SK-N-SH (cell line): ENCODE measurements around the gene ADGB. TPM values are rescaled to one million over a fixed set of nuclear protein-coding genes. Genes with fewer than 3 reads are reported as not detected.
A peak's percentile ranks its signal among the peaks of the same experiment; 100 is the strongest.

ENCODE experiments used
- CTCF ChIA-PET: fragments of 300-600, 350-600 bp; formaldehyde crosslinking; extraction: SDS; loops from one replicate; lab custom pipeline; 2021; lab: Yijun Ruan, JAX
- POLR2A ChIA-PET: fragments of 350-600 bp; sonication (Branson Sonifier 250); formaldehyde crosslinking; extraction: SDS; loops from one replicate; lab custom pipeline; 2020; ENCODE audit warnings: antibody characterized with exemption, inconsistent platforms; lab: Yijun Ruan, JAX
- DNase-seq: peaks from one replicate; pipeline ENCODE4 v3.0.0; 2012
- H2AFZ ChIP-seq: fragments of 200-600 bp; sonication (generic); 2 replicates; pipeline ENCODE4 v1.8.1; 2016; ENCODE audit warnings: antibody characterized with exemption, mild to moderate bottlenecking, low read depth
- H3F3A ChIP-seq: fragments of 200-600 bp; sonication (generic); replicated peaks from 2 replicates; pipeline ENCODE3; 2016; ENCODE audit warnings: antibody characterized with exemption, mild to moderate bottlenecking; ENCODE audit not compliant: insufficient read depth
- H3K27ac ChIP-seq, 2 experiments: fragments of 200-500 bp in 1 of 2; fragments of 200-600 bp in 1 of 2; sonication (Bioruptor generic) in 1 of 2; sonication (generic), shearing (Covaris generic) in 1 of 2; 2 replicates each; pipeline versions ENCODE4 v1.5.1 to v1.6.1; 2014 to 2016; ENCODE audit warnings: low read depth in 2 of 2, inconsistent platforms in 1 of 2, low read length in 1 of 2, mild to moderate bottlenecking in 1 of 2, mixed read lengths in 1 of 2
- H3K27me3 ChIP-seq: fragments of 200-600 bp; sonication (generic), shearing (Covaris generic); 2 replicates; pipeline ENCODE4 v1.6.1; 2016; ENCODE audit warnings: mixed run types; ENCODE audit not compliant: insufficient read depth
- H3K36me3 ChIP-seq, 2 experiments: fragments of 200-500 bp in 1 of 2; fragments of 200-600 bp in 1 of 2; sonication (Bioruptor generic) in 1 of 2; sonication (generic) in 1 of 2; replicated peaks in 1 of 2; 2 replicates each; pipeline versions ENCODE3 to v1.5.1; 2014 to 2016; ENCODE audit warnings: low read length in 1 of 2, mild to moderate bottlenecking in 1 of 2; ENCODE audit not compliant: insufficient read depth in 2 of 2, control insufficient read depth in 1 of 2
- H3K4me1 ChIP-seq, 2 experiments: fragments of 200-500 bp in 1 of 2; fragments of 200-600 bp in 1 of 2; sonication (Bioruptor generic) in 1 of 2; sonication (generic), shearing (Covaris generic) in 1 of 2; 2 replicates each; pipeline versions ENCODE4 v1.5.1 to v1.6.1; 2014 to 2016; ENCODE audit warnings: low read depth in 1 of 2, low read length in 1 of 2, mixed run types in 1 of 2; ENCODE audit not compliant: insufficient read depth in 2 of 2, control insufficient read depth in 1 of 2
- H3K4me2 ChIP-seq: fragments of 200-600 bp; sonication (generic), shearing (Covaris generic); 2 replicates; pipeline ENCODE4 v1.6.1; 2017; ENCODE audit warnings: mixed run types
- H3K4me3 ChIP-seq, 2 experiments: fragments of 200-500 bp in 1 of 2; fragments of 200-600 bp in 1 of 2; sonication (Bioruptor generic) in 1 of 2; sonication (generic), shearing (Covaris generic) in 1 of 2; 2 replicates each; pipeline versions ENCODE4 v1.5.1 to v1.8.1; 2014 to 2016; ENCODE audit warnings: low read depth in 2 of 2, inconsistent platforms in 1 of 2, low read length in 1 of 2, mild to moderate bottlenecking in 1 of 2, mixed read lengths in 1 of 2, moderate library complexity in 1 of 2
- H3K79me2 ChIP-seq: fragments of 200-600 bp; sonication (generic); 2 replicates; pipeline ENCODE4 v1.8.1; 2017; ENCODE audit warnings: mild to moderate bottlenecking; ENCODE audit not compliant: insufficient read depth
- H3K9ac ChIP-seq: fragments of 200-600 bp; sonication (generic); 2 replicates; pipeline ENCODE4 v1.6.1; 2017; ENCODE audit warnings: mixed run types
- H3K9me2 ChIP-seq: fragments of 200-600 bp; sonication (generic); 2 replicates; pipeline ENCODE4 v1.6.1; 2017; ENCODE audit warnings: mixed run types
- H3K9me3 ChIP-seq: fragments of 200-600 bp; sonication (generic); 2 replicates; pipeline ENCODE4 v1.6.1; 2017; ENCODE audit warnings: mixed run types, mild to moderate bottlenecking, moderate library complexity
- H4K20me1 ChIP-seq: fragments of 200-600 bp; sonication (generic); 2 replicates; pipeline ENCODE4 v1.6.1; 2017; ENCODE audit warnings: mild to moderate bottlenecking, mixed run types; ENCODE audit not compliant: insufficient read depth
- CHD2 ChIP-seq: fragments of 150-350 bp; IDR thresholded peaks from 2 replicates; pipeline ENCODE4 v1.6.1; 2018; ENCODE audit warnings: low read length; ENCODE audit not compliant: partially characterized antibody
- EP300 ChIP-seq, 2 experiments: IDR thresholded peaks; 2 replicates each; pipeline versions ENCODE4 v1.4.0 to v1.6.1; 2012; ENCODE audit warnings: borderline replicate concordance in 1 of 2, low read depth in 1 of 2, low read length in 1 of 2
- EZH2phosphoT487 ChIP-seq: fragments of 200-600 bp; sonication (generic); IDR thresholded peaks from 2 replicates; pipeline ENCODE4 v1.6.1; 2017; ENCODE audit warnings: low read depth, mixed run types, mild to moderate bottlenecking, antibody characterized with exemption, moderate library complexity, borderline replicate concordance
- FOSL2 ChIP-seq: IDR thresholded peaks from 2 replicates; pipeline ENCODE4 v1.4.0; 2012; ENCODE audit warnings: low read depth, mild to moderate bottlenecking, moderate library complexity, borderline replicate concordance
- GATA2 ChIP-seq: sonication (generic); formaldehyde crosslinking; IDR thresholded peaks from 2 replicates; pipeline ENCODE4 v1.5.0; 2020; ENCODE audit warnings: mild to moderate bottlenecking, missing genetic modification reagents
- POLR2AphosphoS5 ChIP-seq: IDR thresholded peaks from 2 replicates; pipeline ENCODE4 v1.6.1; 2012; ENCODE audit warnings: low read depth, low read length
- RAD21 ChIP-seq: IDR thresholded peaks from 2 replicates; pipeline ENCODE4 v1.6.1; 2012; ENCODE audit warnings: mild to moderate bottlenecking, low read length
- RFX5 ChIP-seq: IDR thresholded peaks from 2 replicates; pipeline ENCODE4 v1.6.1; 2012; ENCODE audit warnings: mild to moderate bottlenecking, improper control_type of control experiment, low read length
- SIN3A ChIP-seq: IDR thresholded peaks from 2 replicates; pipeline ENCODE4 v1.6.1; 2012; ENCODE audit warnings: low read depth, mild to moderate bottlenecking, low read length, moderate library complexity, borderline replicate concordance
- SMC3 ChIP-seq: IDR thresholded peaks from 2 replicates; pipeline ENCODE4 v1.6.1; 2012; ENCODE audit warnings: low read depth, low read length, improper control_type of control experiment
- TCF12 ChIP-seq: IDR thresholded peaks from 2 replicates; pipeline ENCODE4 v1.4.0; 2012
- TEAD4 ChIP-seq: IDR thresholded peaks from 2 replicates; pipeline ENCODE4 v1.4.0; 2012; ENCODE audit warnings: mild to moderate bottlenecking, borderline replicate concordance; ENCODE audit not compliant: insufficient read depth
- YY1 ChIP-seq: IDR thresholded peaks from 2 replicates; pipeline ENCODE4 v1.4.0; 2012; ENCODE audit warnings: low read depth, mild to moderate bottlenecking
- WGBS: methylation state at CpG from one replicate; pipeline ENCODE4 v1.1.6; 2017; ENCODE audit warnings: low lambda C conversion rate; 5-methylcytosine and 5-hydroxymethylcytosine counted together
- polyA plus RNA-seq, 3 experiments: library from polyadenylated mRNA; depleted of rRNA; stranded (reverse); fragments of >200 nt; gene quantifications; 2 replicates each; pipeline ENCODE4 v1.2.3, GENCODE V29; 2012
- TF ChIP-seq, protein P1 (sequence below): IDR thresholded peaks from 2 replicates; pipeline ENCODE4 v1.4.0; 2012; ENCODE audit warnings: low read depth, borderline replicate concordance
- TF ChIP-seq, protein P2 (sequence below): IDR thresholded peaks from 2 replicates; pipeline ENCODE4; 2012
- TF ChIP-seq, protein P3 (sequence below): IDR thresholded peaks from 2 replicates; pipeline ENCODE4 v1.4.0; 2012; ENCODE audit warnings: low read depth, borderline replicate concordance
- TF ChIP-seq, protein P4 (sequence below): IDR thresholded peaks from 2 replicates; pipeline ENCODE4 v1.4.0; 2012; ENCODE audit warnings: low read depth
- TF ChIP-seq, protein P5 (sequence below): IDR thresholded peaks from 2 replicates; pipeline ENCODE4 v1.6.1; 2012; ENCODE audit warnings: mild to moderate bottlenecking, low read depth, low read length, moderate library complexity
- TF ChIP-seq, protein P6 (sequence below): fragments of 150-350 bp; IDR thresholded peaks from 2 replicates; pipeline ENCODE4 v1.6.1; 2017; ENCODE audit warnings: antibody characterized with exemption, low read length, low read depth, borderline replicate concordance

The ADGB gene
- polyA plus RNA-seq, 1 of the 3 experiments (the other 2 are of a cell fraction): not detected

DNA sequence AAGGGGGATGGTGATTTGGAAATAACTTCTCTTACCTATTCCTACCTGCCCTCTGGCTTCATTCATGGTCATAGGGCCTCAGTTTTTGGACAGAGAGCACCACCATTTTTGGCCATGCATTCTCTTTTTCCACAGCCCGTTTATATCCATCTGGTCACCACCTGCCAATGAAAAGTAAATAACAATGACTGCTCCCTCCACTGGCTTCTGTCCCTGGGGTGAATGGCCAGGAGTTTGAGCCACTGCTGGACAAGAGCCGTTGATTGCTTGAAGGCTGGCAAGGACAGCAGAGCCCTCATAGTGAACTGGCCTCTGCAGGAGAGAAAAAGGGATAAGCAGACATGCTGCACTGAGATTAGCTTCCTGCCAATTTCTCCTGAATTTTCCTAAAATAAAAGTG, 261.8 kb downstream of the ADGB start:
- no peaks in the 10 kb centered on the region for H4K20me1 ChIP-seq
- peak overlapping the region in 1 of 2 experiments; percentile 55; a peak in 2 of 4 replicates for H3K27ac ChIP-seq
- no peaks in the 10 kb centered on the region for H3K9me2 ChIP-seq
- WGBS: 21% methylated on average over 2 of the region's 2 CpGs
- POLR2A ChIA-PET: no interaction called here
- no peaks in the 10 kb centered on the region for H3K9me3 ChIP-seq
- H3K4me3 ChIP-seq: no peak overlapping the region
- no peaks in the 10 kb centered on the region for H3K27me3 ChIP-seq
- H3K4me2 ChIP-seq: no peak overlapping the region
- peak; percentile 21 for DNase-seq
- H3K79me2 ChIP-seq: no peaks in the 10 kb centered on the region
- H3K9ac ChIP-seq: no peak overlapping the region
- H2AFZ ChIP-seq: no peak overlapping the region
- peaks cover 0 to 13% of the 10 kb centered on the region in 2 experiments; a peak in 2 of 4 replicates for H3K4me1 ChIP-seq
- no peaks in the 10 kb centered on the region for H3K36me3 ChIP-seq
- CTCF ChIA-PET: interaction anchor here (1.0 kb wide), 1 partner anchor 55 kb away, joined by 4 read pairs; no protein-coding TSS in a partner anchor
- H3F3A ChIP-seq: no peaks in the 10 kb centered on the region
- TF ChIP-seq YY1: no peak
- TF ChIP-seq POLR2AphosphoS5: no peak
- TF ChIP-seq EZH2phosphoT487: no peak
- no peak for TF ChIP-seq GATA2 (CRISPR knock-in tag)
- TF ChIP-seq TCF12: no peak
- TF ChIP-seq, protein P1, sequence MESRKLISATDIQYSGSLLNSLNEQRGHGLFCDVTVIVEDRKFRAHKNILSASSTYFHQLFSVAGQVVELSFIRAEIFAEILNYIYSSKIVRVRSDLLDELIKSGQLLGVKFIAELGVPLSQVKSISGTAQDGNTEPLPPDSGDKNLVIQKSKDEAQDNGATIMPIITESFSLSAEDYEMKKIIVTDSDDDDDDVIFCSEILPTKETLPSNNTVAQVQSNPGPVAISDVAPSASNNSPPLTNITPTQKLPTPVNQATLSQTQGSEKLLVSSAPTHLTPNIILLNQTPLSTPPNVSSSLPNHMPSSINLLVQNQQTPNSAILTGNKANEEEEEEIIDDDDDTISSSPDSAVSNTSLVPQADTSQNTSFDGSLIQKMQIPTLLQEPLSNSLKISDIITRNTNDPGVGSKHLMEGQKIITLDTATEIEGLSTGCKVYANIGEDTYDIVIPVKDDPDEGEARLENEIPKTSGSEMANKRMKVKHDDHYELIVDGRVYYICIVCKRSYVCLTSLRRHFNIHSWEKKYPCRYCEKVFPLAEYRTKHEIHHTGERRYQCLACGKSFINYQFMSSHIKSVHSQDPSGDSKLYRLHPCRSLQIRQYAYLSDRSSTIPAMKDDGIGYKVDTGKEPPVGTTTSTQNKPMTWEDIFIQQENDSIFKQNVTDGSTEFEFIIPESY: no peak

DNA sequence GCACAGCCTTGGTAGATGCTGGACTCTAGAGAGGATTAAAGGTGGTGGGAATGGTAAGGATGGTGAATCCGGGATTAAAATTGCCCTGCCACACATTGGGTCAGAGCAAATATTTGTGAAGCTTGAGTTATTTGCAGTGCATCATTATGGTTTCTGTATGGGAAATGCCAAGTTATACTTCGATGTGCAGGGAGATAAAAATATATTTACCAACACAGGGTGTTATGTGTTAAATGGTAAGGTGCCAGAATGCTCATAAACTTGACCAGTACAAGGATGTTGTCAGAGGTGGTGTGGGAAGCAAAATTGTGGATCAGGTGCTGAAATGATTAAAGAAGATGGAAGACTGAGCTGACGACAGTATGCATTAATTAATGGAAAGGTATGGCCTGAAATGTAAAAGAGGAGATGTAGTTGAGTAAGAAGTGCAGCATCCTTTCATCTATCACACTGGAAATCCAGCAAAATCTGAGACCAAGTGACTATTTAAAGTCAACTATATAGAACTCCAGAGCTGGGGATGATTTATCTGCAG, 262.3 kb downstream of the ADGB start:
- Histone ChIP-seq H3K4me3 (no peak overlapping the region), H3K27ac (peak overlapping the region in 1 of 2 experiments; percentile 55; a peak in 2 of 4 replicates), H3K36me3 (no peaks in the 10 kb centered on the region), H3K9me3 (no peaks in the 10 kb centered on the region), H3K9me2 (no peaks in the 10 kb centered on the region), H3K4me1 (peaks cover 0 to 13% of the 10 kb centered on the region in 2 experiments; a peak in 2 of 4 replicates), H4K20me1 (no peaks in the 10 kb centered on the region), H3K9ac (no peak overlapping the region), H2AFZ (no peak overlapping the region), H3F3A (no peaks in the 10 kb centered on the region), H3K4me2 (no peak overlapping the region), H3K27me3 (no peaks in the 10 kb centered on the region), H3K79me2 (no peaks in the 10 kb centered on the region)
- DNase-seq: no peak
- POLR2A ChIA-PET: no interaction called here
- CTCF ChIA-PET: interaction anchor here (1.0 kb wide), 1 partner anchor 54 kb away, joined by 4 read pairs; no protein-coding TSS in a partner anchor
- WGBS: 92% methylated on average over 3 of the region's 3 CpGs
- TF ChIP-seq SMC3: no peak
- no peak for TF ChIP-seq RAD21
- TF ChIP-seq, protein P2, sequence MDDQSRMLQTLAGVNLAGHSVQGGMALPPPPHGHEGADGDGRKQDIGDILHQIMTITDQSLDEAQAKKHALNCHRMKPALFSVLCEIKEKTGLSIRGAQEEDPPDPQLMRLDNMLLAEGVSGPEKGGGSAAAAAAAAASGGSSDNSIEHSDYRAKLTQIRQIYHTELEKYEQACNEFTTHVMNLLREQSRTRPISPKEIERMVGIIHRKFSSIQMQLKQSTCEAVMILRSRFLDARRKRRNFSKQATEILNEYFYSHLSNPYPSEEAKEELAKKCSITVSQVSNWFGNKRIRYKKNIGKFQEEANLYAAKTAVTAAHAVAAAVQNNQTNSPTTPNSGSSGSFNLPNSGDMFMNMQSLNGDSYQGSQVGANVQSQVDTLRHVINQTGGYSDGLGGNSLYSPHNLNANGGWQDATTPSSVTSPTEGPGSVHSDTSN: no peak
- no peak for TF ChIP-seq RFX5
- TF ChIP-seq TEAD4: no peak
- TF ChIP-seq FOSL2: no peak
- TF ChIP-seq, protein P3, sequence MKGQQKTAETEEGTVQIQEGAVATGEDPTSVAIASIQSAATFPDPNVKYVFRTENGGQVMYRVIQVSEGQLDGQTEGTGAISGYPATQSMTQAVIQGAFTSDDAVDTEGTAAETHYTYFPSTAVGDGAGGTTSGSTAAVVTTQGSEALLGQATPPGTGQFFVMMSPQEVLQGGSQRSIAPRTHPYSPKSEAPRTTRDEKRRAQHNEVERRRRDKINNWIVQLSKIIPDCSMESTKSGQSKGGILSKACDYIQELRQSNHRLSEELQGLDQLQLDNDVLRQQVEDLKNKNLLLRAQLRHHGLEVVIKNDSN: no peak
- TF ChIP-seq, protein P4, sequence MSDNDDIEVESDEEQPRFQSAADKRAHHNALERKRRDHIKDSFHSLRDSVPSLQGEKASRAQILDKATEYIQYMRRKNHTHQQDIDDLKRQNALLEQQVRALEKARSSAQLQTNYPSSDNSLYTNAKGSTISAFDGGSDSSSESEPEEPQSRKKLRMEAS: no peak
- TF ChIP-seq CHD2: no peak
- no peak for TF ChIP-seq SIN3A
- TF ChIP-seq, protein P5, sequence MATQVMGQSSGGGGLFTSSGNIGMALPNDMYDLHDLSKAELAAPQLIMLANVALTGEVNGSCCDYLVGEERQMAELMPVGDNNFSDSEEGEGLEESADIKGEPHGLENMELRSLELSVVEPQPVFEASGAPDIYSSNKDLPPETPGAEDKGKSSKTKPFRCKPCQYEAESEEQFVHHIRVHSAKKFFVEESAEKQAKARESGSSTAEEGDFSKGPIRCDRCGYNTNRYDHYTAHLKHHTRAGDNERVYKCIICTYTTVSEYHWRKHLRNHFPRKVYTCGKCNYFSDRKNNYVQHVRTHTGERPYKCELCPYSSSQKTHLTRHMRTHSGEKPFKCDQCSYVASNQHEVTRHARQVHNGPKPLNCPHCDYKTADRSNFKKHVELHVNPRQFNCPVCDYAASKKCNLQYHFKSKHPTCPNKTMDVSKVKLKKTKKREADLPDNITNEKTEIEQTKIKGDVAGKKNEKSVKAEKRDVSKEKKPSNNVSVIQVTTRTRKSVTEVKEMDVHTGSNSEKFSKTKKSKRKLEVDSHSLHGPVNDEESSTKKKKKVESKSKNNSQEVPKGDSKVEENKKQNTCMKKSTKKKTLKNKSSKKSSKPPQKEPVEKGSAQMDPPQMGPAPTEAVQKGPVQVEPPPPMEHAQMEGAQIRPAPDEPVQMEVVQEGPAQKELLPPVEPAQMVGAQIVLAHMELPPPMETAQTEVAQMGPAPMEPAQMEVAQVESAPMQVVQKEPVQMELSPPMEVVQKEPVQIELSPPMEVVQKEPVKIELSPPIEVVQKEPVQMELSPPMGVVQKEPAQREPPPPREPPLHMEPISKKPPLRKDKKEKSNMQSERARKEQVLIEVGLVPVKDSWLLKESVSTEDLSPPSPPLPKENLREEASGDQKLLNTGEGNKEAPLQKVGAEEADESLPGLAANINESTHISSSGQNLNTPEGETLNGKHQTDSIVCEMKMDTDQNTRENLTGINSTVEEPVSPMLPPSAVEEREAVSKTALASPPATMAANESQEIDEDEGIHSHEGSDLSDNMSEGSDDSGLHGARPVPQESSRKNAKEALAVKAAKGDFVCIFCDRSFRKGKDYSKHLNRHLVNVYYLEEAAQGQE: no peak
- no peak for TF ChIP-seq EP300 (IDR thresholded peaks at IDR 0.05; ENCODE audit: borderline replicate concordance in 1 of 2, low read depth in 1 of 2, low read length in 1 of 2)
- TF ChIP-seq, protein P6, sequence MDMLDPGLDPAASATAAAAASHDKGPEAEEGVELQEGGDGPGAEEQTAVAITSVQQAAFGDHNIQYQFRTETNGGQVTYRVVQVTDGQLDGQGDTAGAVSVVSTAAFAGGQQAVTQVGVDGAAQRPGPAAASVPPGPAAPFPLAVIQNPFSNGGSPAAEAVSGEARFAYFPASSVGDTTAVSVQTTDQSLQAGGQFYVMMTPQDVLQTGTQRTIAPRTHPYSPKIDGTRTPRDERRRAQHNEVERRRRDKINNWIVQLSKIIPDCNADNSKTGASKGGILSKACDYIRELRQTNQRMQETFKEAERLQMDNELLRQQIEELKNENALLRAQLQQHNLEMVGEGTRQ: no peak
